ENCODE results near the gene ROBO4.

ROBO4 gene

GRCh38 chr11:124834526-124835180, 63.0 kb downstream of the ROBO4 start:
- no peak overlapping the region for H3K9ac ChIP-seq
- H3K79me2 ChIP-seq (ENCODE audit: insufficient read depth, low read depth) = no peaks in the 10 kb centered on the region
- no peak for TF ChIP-seq CTCF (conservative IDR thresholded peaks at IDR 0.05; ENCODE audit: low read depth, low read length)
- H3K4me2 ChIP-seq = no peak overlapping the region
- no peaks in the 10 kb centered on the region for H3K36me3 ChIP-seq (ENCODE audit: insufficient read depth)
- H3K27me3 ChIP-seq (ENCODE audit: insufficient read depth, low read depth) = no peaks in the 10 kb centered on the region
- peaks cover 7% of the 10 kb centered on the region for H3K4me1 ChIP-seq (ENCODE audit: low read depth, poor library complexity, severe bottlenecking)
- H3K4me3 ChIP-seq (IDR thresholded peaks at IDR 0.05; ENCODE audit: insufficient read depth, low read depth, low read length) = no peak overlapping the region
- H4K20me1 ChIP-seq (ENCODE audit: insufficient read depth) = no peaks in the 10 kb centered on the region
- H3K27ac ChIP-seq = no peak overlapping the region
- H2AFZ ChIP-seq (ENCODE audit: low read depth) = no peak overlapping the region
